ENCODE results near the gene TSPYL6.

GRCh38 chr2:54271189-54271588 lies 15.2 kb upstream of the TSPYL6 start:
- TF ChIP-seq CTCF (IDR thresholded peaks at IDR 0.05), result no peak
- TF ChIP-seq KDM1A (IDR thresholded peaks at IDR 0.05; ENCODE audit: low read depth), result no peak
- no peak for TF ChIP-seq EP300 (IDR thresholded peaks at IDR 0.05)
- TF ChIP-seq RNF2 (IDR thresholded peaks at IDR 0.05; ENCODE audit: borderline replicate concordance, low read depth), result no peak
- no peak for TF ChIP-seq POLR2A (IDR thresholded peaks at IDR 0.05; ENCODE audit: low read length)
- TF ChIP-seq USF2 (IDR thresholded peaks at IDR 0.05), result no peak
- TF ChIP-seq BHLHE40 (IDR thresholded peaks at IDR 0.05; ENCODE audit: low read depth, low read length), result no peak
- no peak for TF ChIP-seq ELK1 (IDR thresholded peaks at IDR 0.05; ENCODE audit: low read depth, low read length)
- no peak for TF ChIP-seq RAD21 (conservative IDR thresholded peaks at IDR 0.05 in 1 of 2, IDR thresholded peaks at IDR 0.05 in 1 of 2)
- no peak for TF ChIP-seq CHD2 (IDR thresholded peaks at IDR 0.05; ENCODE audit: low read length, partially characterized antibody)
- no peak for TF ChIP-seq NR3C1 (IDR thresholded peaks at IDR 0.05)
- TF ChIP-seq REST (IDR thresholded peaks at IDR 0.05), result no peak

Measured in A549 (cell line).